Activated CD4-positive, alpha-beta T cell treated with anti-CD3 and anti-CD28 coated beads for 24 hours (primary cell): ENCODE measurements around the gene PSMB11.
A peak's percentile ranks its signal among the peaks of the same experiment; 100 is the strongest.

Source experiments
- DNase-seq, 2 donors: peaks; one replicate each; pipeline ENCODE4 v3.0.0-alpha.2; 2020; ENCODE audit warnings: low read depth in 2 of 2

Gene PSMB11

GRCh38 chr14:23058654-23059504 lies 16.9 kb downstream of the PSMB11 start:
- no peak for DNase-seq

GRCh38 chr14:23060536-23061260 lies 18.7 kb downstream of the PSMB11 start:
- no peak for DNase-seq

- DNase-seq = no peak
These were observed 20.0 kb downstream of the PSMB11 start for GRCh38 chr14:23062002-23062401.

GRCh38 chr14:23063601-23064000 lies 21.6 kb downstream of the PSMB11 start:
- no peak for DNase-seq

GRCh38 chr14:23066368-23066767 lies 24.4 kb downstream of the PSMB11 start:
- DNase-seq = no peak

GRCh38 chr14:23066855-23067744 lies 25.1 kb downstream of the PSMB11 start:
- no peak for DNase-seq

GRCh38 chr14:23067847-23068788 lies 26.1 kb downstream of the PSMB11 start:
- no peak for DNase-seq

- DNase-seq = peak; percentile 48 to 60
These were observed 26.9 kb downstream of the PSMB11 start for GRCh38 chr14:23068789-23069412.

- no peak for DNase-seq
These were observed 27.4 kb downstream of the PSMB11 start for GRCh38 chr14:23069413-23069806.

- DNase-seq = no peak
These were observed 28.5 kb downstream of the PSMB11 start for GRCh38 chr14:23070262-23071129.

- DNase-seq = peak; percentile 62 to 72
These were observed 29.4 kb downstream of the PSMB11 start for GRCh38 chr14:23071244-23071920.

GRCh38 chr14:23071921-23072539 lies 30.0 kb downstream of the PSMB11 start:
- DNase-seq = no peak

- no peak for DNase-seq
These were observed 32.9 kb downstream of the PSMB11 start for GRCh38 chr14:23074906-23075305.

- DNase-seq = peak in 1 of 2 donors; percentile 43
These were observed 34.9 kb downstream of the PSMB11 start for GRCh38 chr14:23076785-23077408.

GRCh38 chr14:23077962-23078361 lies 36.0 kb downstream of the PSMB11 start:
- DNase-seq = no peak

GRCh38 chr14:23078692-23079116 lies 36.7 kb downstream of the PSMB11 start:
- no peak for DNase-seq

GRCh38 chr14:23079716-23080115 lies 37.7 kb downstream of the PSMB11 start:
- no peak for DNase-seq

GRCh38 chr14:23080474-23080873 lies 38.5 kb downstream of the PSMB11 start:
- DNase-seq = no peak
